ENCODE results near the gene PITPNM3.
A peak's percentile ranks its signal among the peaks of the same experiment; 100 is the strongest.

PITPNM3 gene

DNA sequence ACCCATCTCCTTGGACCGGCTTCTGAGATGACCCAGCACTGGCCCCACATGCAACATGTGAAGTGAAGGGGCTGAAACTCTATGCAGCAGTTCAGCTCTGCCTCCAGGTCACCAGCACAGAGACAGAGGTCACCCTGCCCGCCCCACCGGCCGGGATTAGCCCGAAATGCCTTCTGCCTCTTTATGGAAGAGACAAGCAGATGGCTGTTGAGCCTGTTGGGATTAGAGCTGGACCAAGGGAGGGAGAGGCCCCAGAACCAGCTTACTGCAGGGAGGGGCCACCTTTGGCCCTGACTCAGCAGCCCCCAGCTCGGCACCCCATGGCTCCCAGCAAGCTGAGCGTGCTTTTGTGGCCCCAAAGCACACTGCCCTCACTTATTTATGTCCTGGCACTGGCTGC, 127.1 kb downstream of the PITPNM3 start:
- peaks cover 50% of the 10 kb centered on the region for H3K27me3 Mint-ChIP-seq
- DNase-seq (no peak), ATAC-seq (no peak)
- H3K27ac Mint-ChIP-seq, result no peak overlapping the region
- no peak overlapping the region for H3K4me3 Mint-ChIP-seq
- H3K4me1 Mint-ChIP-seq, result peaks cover 23% of the 10 kb centered on the region
- H3K9me3 Mint-ChIP-seq, result peaks cover 13 to 16% of the 10 kb centered on the region in 2 donors

DNA sequence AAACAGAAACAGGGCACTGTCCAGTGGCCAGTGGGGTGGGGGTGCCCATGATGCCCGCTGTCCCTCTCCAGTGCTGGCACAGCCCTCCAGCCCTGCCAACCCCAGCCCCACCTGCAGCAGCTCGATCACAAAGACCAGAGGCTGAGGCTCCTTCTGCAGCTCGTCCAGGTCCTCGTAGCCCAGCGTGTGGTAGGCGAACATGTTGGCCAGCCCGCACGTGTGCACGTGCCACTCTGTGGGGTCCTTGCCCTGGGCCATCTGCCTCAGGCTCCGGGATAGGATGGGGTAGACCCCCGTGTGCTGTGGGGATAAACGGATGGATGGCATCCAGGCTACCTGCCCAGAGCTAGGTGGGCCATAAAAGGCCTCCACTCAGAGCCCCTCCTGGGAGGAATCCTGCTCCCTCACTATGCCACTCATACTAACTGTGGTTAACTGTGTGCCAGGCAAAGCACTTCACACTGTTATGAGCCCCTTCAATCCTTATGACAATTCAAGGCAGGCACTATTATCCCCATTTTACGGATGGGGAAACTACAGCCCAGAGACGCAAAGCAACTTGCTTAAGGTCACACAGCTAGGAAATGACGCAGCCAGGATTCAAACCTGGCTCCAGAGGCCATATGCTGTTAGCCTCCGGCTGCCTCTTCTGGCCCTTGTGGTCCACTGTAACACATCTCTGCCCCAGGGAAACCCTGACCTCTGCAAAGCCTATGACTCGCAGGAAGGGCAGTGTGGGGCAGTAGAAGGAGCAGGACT, 128.0 kb downstream of the PITPNM3 start:
- Mint-ChIP-seq H3K27me3 (peaks cover 50% of the 10 kb centered on the region), H3K27ac (no peak overlapping the region), H3K4me3 (peak overlapping the region in 1 of 2 donors; percentile 16), H3K9me3 (peaks cover 13 to 16% of the 10 kb centered on the region in 2 donors), H3K4me1 (peaks cover 23% of the 10 kb centered on the region)
- no peak for DNase-seq
- ATAC-seq, result no peak

DNA sequence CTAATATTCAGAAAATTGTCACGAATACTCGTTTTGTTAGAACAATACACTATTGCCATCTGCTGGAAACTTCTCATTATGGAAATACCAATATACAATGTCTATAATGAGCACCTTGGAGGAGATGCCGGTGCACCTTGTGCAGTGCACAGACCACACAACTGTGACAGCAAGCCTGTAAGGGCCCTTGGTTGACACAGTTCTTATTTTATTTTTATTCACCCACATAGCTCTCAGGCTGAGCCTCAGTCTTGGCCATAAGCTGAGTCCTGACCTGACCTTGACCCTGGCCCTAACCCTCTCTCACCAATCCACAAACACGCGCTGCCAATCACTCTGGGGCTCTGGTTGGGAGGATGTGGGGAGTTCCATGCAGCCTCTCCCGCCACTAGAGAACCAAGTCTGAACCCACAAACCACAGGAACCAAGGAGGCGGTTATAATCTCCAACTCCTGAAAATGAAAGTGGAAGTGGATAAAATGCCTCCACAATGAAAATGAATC, 129.0 kb downstream of the PITPNM3 start:
- DNase-seq, result peak; percentile 62 to 78

DNA sequence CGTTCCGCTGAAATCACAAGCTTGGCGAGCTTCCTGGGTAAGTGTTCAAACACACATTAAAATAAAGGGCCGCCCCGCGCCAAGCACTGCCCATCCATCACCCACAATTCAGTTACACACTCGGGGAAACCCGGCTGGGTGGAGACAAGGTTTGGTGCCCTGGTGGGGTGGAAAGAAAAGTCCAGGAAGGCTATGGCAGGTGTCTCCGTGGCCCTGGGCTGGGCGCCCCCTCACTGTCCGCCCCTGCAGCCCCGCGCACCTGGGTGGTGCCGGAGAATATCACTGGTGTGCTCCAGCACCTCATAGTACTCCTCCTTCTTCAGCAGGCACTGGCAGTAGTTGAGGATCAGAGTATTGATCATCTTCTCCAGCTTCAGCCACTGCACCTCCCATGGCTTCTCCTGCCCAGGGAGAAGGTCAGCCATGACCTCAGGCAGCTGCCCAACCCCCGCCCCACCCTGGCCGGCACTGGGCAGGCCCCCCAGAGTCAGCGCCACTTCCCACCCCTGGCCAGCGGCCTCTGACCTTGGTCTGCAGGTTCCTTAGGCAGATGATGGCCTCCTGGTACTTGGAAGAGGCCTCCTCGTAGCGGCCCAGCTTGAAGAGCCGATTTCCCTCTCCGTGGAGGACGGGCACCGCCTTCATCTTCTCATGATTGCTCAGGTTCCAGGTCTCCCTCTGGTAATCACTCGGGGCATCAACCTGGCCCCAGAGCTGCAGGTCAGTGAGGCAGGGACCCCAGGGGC, 129.8 kb downstream of the PITPNM3 start:
- H3K27me3 Mint-ChIP-seq, result peaks cover 56% of the 10 kb centered on the region
- no peak overlapping the region for H3K4me3 Mint-ChIP-seq
- DNase-seq (no peak), ATAC-seq (no peak)
- no peak overlapping the region for H3K27ac Mint-ChIP-seq
- H3K4me1 Mint-ChIP-seq, result peaks cover 30% of the 10 kb centered on the region
- H3K9me3 Mint-ChIP-seq, result peaks cover 8 to 10% of the 10 kb centered on the region in 2 donors

More for the DNA sequence above, 129.0 kb downstream of the PITPNM3 start:
- H3K4me3 Mint-ChIP-seq, result peak overlapping the region; percentile 8 to 38
- peak; percentile 92 for ATAC-seq
- peaks cover 23% of the 10 kb centered on the region for H3K4me1 Mint-ChIP-seq
- peak overlapping the region in 1 of 2 donors; percentile 32 for H3K27ac Mint-ChIP-seq
- peaks cover 13 to 16% of the 10 kb centered on the region in 2 donors for H3K9me3 Mint-ChIP-seq
- peaks cover 55% of the 10 kb centered on the region for H3K27me3 Mint-ChIP-seq

DNA sequence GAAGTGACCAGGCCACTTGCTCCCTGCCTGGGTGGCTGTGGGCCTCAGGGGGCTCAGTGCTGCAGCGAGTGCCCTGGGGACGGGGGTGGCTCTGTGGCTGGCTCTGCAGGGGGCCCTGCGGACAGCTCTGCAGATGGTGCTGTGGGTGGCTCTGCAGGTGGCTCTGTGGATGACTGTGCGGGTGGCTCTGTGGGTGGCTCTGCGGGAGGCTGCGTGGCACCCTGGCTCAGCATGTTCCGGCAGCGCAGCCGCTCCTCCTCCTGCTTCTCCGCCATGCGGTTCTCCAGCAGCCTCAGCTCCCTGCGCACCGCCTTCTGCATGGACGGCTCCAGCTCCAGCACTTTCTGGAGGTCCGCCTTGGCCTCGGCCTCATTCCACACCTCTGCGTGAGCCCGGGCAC, 130.9 kb downstream of the PITPNM3 start:
- peaks cover 32% of the 10 kb centered on the region for H3K4me1 Mint-ChIP-seq
- no peak overlapping the region for H3K27ac Mint-ChIP-seq
- no peak for DNase-seq
- H3K27me3 Mint-ChIP-seq, result peaks cover 65% of the 10 kb centered on the region
- peaks cover 5 to 8% of the 10 kb centered on the region in 2 donors for H3K9me3 Mint-ChIP-seq
- no peak for ATAC-seq
- H3K4me3 Mint-ChIP-seq, result no peak overlapping the region

DNA sequence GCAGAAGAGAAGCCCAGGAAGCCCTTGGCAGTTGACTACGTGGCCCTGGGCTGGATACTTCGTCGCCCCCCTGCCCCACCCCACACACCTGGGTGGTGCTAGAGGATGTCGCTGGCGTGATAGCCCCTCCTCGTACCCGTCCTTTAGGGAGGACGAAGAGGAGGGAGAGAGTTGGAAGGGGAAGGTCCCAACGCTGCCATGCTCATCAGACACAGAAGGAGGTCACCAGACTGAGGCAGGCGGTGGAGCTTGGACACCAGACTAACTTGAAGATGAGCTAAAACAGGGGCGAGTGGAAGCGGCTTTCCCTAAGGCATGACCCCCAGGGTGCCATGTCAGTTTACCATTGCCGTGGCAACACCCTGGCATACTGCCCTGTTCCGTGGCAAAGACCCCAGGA, 132.4 kb downstream of the PITPNM3 start:
- H3K27me3 Mint-ChIP-seq, result peaks cover 73% of the 10 kb centered on the region
- no peak for DNase-seq

DNA sequence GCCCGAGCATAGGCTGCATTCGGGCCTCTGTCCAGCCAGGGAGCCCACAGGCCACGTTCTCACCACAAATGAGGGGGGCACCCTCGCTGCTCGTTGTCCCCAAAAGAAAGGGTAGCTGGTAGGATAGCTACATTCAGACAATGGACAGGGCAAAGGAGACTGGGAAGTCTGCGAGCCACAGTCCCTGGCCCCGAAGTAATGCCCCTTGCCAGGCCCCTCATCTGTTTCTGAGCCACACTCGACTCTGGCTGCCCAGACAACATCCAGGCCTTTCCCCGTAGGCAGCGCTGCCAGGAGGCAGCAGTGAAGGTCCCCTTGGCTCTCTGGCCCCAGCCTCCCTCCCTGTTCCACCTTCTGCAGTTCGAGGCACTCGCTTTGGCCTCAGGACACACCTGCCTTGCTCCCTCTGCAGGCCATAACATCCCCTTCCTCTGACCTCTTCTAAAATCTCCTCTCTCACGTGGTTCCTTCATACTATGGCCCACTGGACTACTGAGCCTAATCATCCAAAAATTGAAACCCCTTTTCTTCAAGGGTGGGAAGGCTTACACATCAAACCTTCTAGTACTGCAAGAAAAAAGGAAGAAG, 133.6 kb downstream of the PITPNM3 start:
- Mint-ChIP-seq H3K9me3 (no peaks in the 10 kb centered on the region), H3K4me3 (no peak overlapping the region), H3K4me1 (peaks cover 25% of the 10 kb centered on the region), H3K27ac (no peak overlapping the region), H3K27me3 (peaks cover 74% of the 10 kb centered on the region)
- DNase-seq (no peak), ATAC-seq (no peak)

More for the DNA sequence above, 132.4 kb downstream of the PITPNM3 start:
- Mint-ChIP-seq H3K4me3 (no peak overlapping the region), H3K4me1 (peaks cover 32% of the 10 kb centered on the region), H3K9me3 (no peaks in the 10 kb centered on the region), H3K27ac (no peak overlapping the region)
- ATAC-seq, result no peak

DNA sequence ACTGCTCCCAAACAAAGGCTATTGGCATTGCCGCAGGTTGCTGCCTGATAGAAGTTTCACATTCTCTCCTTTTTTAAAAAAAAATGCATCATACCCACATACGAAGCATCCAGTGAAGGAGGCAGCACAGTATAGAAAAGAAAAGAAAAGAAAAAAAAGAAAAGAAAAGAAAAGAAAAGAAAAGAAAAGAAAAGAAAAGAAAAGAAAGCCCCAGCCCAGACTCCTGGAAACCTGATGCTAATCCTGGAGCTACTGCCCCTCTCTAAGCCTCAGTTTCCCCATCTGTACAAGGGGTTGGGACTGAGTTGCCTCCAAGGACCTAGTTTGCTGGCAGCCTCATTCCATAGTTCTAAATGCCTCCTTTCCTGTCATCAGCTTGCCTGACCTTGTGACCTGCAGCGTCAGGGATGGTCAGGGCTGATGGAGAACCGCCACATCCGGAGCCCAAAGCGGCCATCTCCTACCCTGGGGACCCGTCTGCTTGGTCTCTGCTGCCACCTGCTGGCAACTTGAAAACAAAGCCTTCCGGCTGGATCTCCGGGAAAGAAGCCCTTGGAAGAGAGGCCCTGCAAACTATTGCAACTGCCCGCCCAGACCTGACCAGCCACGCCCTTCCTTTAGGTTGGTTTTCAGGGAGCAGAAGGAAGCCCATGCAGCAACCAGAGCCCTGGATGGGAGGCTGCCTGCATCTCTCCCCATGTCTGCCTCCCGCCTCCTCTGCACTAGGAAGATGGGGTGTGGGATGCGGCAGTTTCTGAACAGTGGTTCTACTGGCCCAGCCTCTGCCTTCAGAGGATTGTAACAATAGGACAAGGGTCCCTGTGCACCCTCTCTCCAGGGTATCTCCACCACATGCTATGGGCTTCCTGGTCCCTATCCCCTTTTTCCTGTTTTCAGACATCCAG, 134.4 kb downstream of the PITPNM3 start:
- peaks cover 80% of the 10 kb centered on the region for H3K27me3 Mint-ChIP-seq
- peak; percentile 85 for ATAC-seq
- no peaks in the 10 kb centered on the region for H3K9me3 Mint-ChIP-seq
- no peak overlapping the region for H3K4me3 Mint-ChIP-seq
- DNase-seq, result peak; percentile 69 to 76
- H3K27ac Mint-ChIP-seq, result no peak overlapping the region
- H3K4me1 Mint-ChIP-seq, result peaks cover 17% of the 10 kb centered on the region

DNA sequence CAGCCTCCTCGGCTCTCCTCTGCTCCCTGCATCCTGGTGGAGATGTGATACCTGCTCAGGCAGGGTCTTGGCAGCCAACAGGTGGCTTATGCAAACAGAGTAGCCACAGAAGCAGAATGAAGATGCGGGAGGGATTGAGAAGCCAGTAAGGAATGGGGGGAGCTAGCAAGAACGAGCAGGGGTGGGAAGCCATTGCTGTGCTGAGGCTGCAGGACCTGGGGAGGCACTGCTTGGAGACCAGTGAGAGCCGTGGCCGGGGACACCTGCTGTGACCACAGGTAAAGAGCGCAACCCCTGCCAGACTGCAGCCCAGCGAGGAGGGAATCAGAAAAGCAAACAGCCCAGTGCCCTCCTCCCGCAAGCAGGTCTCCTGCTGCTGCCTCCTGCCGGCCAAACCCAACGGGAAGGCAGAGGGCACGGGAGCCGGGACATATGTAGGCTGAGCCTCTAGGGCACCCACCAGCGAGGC, 136.1 kb downstream of the PITPNM3 start:
- peaks cover 9% of the 10 kb centered on the region for H3K4me1 Mint-ChIP-seq
- H3K27me3 Mint-ChIP-seq, result peaks cover 74% of the 10 kb centered on the region
- DNase-seq (no peak), ATAC-seq (no peak)
- H3K27ac Mint-ChIP-seq, result no peak overlapping the region
- no peak overlapping the region for H3K4me3 Mint-ChIP-seq
- H3K9me3 Mint-ChIP-seq, result no peaks in the 10 kb centered on the region

DNA sequence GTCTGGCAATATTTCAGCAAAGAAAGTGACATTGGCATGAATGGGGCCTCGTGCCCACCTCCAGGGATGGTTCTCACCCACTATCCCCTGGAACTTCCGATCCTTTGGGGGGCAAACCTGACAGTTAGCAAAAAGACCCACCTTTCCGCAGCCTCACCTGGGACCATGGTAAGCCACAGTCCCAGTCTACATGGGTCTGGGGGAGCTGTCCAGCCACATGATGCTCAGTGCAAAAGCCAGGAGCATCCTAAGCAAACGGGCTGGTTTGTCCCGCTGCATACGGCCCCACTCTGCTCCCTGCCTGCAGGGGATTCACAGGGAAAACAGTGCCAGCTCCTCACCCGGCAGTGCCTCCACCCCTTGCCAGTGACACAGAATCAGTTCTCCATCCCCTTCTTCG, 140.7 kb downstream of the PITPNM3 start:
- no peak for DNase-seq
- no peaks in the 10 kb centered on the region for H3K9me3 Mint-ChIP-seq
- H3K27me3 Mint-ChIP-seq, result peaks cover 53% of the 10 kb centered on the region
- no peaks in the 10 kb centered on the region for H3K4me1 Mint-ChIP-seq
- no peak for ATAC-seq
- no peak overlapping the region for H3K4me3 Mint-ChIP-seq
- H3K27ac Mint-ChIP-seq, result no peak overlapping the region

DNA sequence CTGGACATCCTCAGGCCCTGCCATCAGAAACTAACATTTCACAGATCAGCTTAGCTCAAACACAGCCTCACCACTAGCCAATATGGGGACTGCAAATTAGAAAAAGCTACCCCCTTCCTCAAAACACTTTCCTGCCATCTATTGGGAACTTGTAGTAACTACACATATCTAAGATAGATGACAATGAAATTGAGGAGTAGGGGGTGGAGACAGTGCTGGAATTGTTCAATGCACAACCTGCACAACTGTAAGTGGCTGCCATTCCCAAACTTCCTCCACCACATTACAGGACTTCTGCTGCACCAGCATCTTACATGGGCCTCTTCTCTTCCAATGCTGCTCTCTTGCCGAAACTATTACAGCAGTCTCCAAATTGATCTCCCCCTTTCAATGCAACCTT, 143.3 kb downstream of the PITPNM3 start:
- no peaks in the 10 kb centered on the region for H3K4me1 Mint-ChIP-seq
- H3K9me3 Mint-ChIP-seq, result no peaks in the 10 kb centered on the region
- no peak overlapping the region for H3K4me3 Mint-ChIP-seq
- H3K27ac Mint-ChIP-seq, result no peak overlapping the region
- ATAC-seq (peak; percentile 67), DNase-seq (no peak)
- peaks cover 51% of the 10 kb centered on the region for H3K27me3 Mint-ChIP-seq

DNA sequence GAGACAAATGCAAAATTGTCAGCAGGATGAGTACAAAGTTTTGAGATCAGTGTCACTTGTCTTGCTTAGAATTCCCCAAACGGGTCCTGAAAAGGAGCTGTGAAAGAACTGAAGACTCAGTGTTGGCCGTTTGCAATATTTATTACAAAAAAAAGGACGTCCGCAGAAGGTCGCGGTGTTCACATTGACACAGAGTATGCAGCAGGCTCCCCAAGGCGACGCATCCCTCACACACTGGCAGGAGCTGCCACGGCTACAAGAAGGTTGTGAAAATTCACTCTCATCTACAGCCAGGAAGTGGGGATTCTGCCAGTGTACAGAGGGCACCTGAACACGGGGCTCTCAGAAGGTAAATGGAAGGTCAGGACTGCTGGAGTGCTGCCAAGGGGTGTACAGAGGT, 147.6 kb downstream of the PITPNM3 start:
- Mint-ChIP-seq H3K4me3 (no peak overlapping the region), H3K9me3 (no peaks in the 10 kb centered on the region), H3K27me3 (peaks cover 39% of the 10 kb centered on the region), H3K4me1 (no peaks in the 10 kb centered on the region), H3K27ac (no peak overlapping the region)
- no peak for ATAC-seq
- no peak for DNase-seq

DNA sequence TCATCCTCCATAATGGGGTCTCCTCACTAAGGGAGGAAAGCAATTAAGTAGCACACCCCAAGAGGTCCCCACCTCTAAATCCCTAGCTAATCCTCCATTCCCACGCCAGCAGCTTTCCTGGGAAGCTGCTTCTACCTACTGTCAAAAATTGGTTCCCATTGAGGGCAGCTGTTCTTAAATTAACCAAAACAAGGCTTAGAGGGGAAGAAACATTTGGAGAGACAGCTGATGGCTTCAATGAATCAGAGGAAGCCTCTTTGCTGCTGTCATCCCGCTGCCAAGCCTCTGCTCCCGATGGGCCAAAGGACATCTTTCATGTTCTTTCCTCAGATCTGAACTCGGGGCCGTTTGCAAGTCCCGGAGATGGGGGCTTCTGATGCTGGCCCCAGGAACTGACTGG, 148.1 kb downstream of the PITPNM3 start:
- Mint-ChIP-seq H3K9me3 (no peaks in the 10 kb centered on the region), H3K27me3 (peaks cover 35% of the 10 kb centered on the region), H3K27ac (no peak overlapping the region), H3K4me3 (no peak overlapping the region), H3K4me1 (no peaks in the 10 kb centered on the region)
- ATAC-seq (no peak), DNase-seq (no peak)

DNA sequence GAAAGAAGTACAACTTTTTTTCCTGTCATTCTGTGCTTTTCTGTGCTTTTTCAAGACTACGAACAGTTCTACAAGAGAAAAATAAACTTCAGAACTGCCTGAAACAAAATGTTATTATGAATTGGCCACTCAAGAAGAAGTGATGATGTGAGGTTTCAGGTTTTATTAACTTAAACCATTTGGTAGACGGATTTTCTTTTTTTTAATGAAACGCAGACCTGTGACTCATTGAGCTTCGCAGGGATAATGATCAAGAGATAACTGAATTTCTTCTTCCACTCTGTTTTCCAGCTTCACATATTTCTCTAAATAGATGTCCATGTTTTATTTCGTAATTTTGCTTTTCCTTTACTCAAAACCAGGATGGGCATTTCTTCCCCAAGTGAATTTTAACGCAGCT, 154.1 kb downstream of the PITPNM3 start:
- Mint-ChIP-seq H3K4me1 (no peaks in the 10 kb centered on the region), H3K27me3 (peaks cover 21% of the 10 kb centered on the region), H3K4me3 (no peak overlapping the region), H3K9me3 (peaks cover 8 to 15% of the 10 kb centered on the region in 2 donors), H3K27ac (no peak overlapping the region)
- ATAC-seq (no peak), DNase-seq (no peak)

All from stimulated activated naive CD8-positive, alpha-beta T cell treated with anti-CD3 and anti-CD28 coated beads, Interleukin-15, amount 100 ng/mL, for 72 hours (primary cell).